Measurements from ENCODE around the gene UBR4. TPM values are rescaled to one million over a fixed set of nuclear protein-coding genes. Genes with fewer than 3 reads are reported as not detected.
A peak's percentile ranks its signal among the peaks of the same experiment; 100 is the strongest.
"Not testable (repeated sequence)": the region's sequence is repeated elsewhere in the genome, so short reads cannot be mapped to it uniquely, and the experiment has no call there.

Gene UBR4
- total RNA-seq, 1 donor from 2014 or later: 58.1 TPM

DNA sequence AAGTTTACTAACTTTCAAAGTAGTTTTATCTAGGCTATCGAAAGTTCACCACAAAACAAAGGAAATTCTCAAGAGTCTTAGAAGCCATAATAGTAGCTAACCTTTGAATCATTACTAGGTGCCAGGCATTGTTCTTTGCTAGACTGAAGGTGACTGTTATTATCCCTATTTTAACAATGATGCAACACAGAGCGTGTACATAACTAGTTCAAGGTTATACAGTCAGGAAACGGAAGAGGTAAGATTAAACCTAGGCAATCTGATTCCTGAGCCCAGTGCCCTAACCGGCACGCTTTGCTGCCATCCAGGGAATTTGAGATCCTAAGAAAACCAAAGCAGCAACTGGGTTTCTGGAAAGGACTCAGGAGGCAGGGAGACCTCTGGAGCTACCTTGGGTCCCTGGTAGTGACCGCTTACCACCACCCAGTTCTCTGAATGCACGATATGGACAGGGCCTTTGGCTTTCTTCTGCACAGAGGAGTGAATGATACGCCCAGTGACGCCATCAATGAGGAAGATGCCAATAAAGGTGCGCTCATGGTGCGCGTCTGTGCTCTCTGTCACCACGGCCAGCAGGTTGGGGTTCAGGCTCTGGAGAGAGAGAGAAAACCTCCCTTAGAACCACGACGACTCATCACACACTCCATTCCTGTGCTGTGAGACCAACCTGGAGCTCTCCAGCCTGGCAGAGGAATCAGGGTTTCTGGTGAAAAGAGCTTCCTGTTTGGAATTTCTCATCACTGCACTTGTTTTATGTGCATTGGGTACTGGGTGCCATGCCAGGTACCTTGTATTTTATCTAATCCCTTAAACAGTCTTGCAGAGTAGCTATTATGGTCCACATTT, 13.1 kb upstream of the UBR4 start:
- intact Hi-C loops (cut with DNase I): no loop called here
- ATAC-seq (ENCODE audit: poor library complexity) (no peak), DNase-seq (no peak)

DNA sequence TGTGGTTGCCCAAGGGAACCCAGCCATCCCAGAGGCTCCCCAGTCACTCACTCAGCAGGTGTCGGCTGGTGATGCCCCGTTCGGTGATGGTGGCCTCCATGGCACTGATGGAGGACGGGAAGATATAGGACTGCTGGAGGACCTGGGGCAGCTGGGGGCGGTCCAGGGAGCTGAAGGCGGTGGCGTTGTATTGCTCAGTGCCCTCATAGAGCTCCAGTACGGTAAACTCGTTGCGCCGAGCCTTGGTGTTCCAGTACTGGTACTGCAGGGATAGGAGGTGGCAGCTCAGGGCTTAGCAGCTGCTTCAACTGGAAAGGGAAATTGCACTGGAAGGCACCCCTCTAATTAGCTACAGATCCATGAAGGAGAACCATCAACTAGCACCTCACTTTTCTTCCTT, 12.5 kb upstream of the UBR4 start:
- ATAC-seq (ENCODE audit: poor library complexity) (no peak), DNase-seq (no peak)
- intact Hi-C loops (cut with DNase I): no loop called here

DNA sequence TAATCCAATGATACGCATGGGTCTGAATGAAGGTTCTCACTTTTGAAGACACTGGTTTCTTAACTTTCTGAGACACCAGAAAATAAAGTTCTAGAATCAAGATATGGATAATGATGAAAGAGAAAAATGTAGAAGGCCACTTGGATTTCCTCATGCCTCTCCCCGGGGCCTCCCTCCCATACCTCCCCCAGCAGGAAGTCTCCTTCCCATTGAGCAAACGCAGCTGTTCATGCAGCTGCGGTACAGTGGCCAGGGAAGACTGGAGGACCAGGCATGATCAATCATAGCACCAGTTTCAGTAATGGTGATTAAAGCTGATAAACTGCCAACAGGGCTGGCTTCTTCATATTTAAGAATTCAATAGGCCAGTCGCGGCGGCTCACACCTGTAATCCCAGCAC, 10.9 kb upstream of the UBR4 start:
- DNase-seq (no peak), ATAC-seq (ENCODE audit: poor library complexity) (peak; percentile 73)
- intact Hi-C loops (cut with DNase I): no loop called here

DNA sequence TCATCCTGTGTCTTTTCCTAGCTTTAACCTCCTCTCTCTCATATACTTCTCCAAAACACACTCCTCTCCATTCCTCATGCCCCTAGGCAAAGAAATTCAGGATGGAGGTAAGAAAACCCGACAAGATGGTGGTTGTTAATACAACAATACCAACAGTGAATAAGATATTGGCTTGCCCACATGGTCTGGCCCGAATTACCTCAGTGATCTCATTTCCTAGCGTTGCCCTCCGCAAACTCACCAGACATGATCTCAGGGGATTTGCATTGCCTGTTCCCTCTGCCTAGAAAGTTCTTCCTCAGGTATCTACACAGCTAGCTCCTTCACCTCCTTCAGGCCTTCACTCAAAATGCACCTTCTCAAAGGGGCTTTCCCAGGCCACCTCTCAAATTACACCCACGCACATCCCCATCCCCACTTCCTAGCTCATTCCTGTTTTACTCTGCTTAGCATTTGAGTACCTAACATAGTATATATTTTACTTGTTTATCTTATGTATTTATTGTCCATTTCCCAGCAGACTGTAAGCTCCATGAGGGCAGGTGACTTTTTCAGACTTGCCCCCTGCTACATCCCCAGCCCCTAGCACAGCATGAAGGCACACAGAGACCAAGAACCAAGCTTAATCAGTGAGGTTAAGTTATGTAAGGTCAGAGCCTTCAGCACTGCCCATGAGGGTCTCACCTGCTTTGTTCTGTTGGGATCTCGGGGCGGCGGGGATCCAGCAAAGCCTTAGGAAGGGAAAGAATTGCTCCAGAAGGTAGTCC, 10.2 kb upstream of the UBR4 start:
- no peak for DNase-seq
- ATAC-seq (ENCODE audit: poor library complexity): no peak
- intact Hi-C loops (cut with DNase I): no loop called here

DNA sequence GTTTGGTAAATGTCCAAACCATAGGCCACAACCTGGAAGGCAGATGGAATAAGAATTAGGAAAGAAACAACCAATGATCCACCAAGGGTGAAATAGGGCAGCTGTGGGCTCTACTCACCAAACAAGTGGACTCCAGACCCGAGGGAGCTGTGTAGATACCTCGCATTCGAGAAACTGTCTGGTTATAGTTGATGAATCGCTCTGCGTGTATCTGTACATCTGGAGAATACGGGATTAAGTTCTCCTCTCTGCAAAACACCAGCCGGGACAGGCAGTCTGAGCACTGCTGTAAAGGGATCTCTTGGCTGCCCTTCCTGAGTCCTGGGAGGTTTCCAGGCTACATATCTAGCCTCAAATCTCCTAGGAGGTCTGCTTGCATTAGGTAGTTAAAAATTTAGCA, 9.4 kb upstream of the UBR4 start:
- intact Hi-C loops (cut with DNase I): no loop called here
- ATAC-seq (ENCODE audit: poor library complexity) (no peak), DNase-seq (no peak)

DNA sequence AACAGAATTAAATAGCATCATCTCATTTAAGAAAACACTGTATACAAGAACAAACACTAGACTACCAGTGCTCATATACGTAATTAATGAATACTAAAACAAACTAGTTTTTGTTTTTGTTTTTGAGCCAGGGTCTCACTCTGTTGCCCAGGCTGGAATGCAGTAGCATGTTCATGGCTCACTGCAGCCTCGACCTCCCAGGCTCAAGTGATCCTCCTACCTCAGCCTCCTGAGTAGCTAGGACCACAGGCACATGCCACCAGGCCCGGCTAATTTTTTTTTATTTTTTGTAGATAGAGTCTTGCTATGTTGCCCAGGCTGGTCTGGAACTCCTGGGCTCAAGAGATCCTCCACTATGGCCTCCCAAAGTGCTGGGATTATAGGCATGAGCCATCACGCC, 6.5 kb upstream of the UBR4 start:
- ATAC-seq (ENCODE audit: poor library complexity): not testable (repeated sequence)

DNA sequence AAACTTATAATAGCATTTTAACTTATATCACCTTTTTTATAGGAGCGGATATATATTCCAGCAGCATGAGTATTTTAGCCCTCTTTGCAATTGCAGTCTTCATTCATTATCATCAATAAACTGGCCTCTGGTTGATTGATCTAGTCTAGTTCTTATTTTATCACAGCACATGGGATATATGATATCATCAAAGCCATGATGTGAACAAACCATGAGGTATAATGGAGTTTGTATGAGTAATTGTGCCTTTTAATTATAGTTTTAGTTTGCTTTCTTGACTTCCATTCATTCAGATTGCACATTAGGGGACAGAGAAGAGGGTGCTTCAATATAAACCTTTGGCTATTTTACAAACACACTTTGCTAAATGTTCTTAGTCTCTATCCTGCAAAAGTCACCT, 3.5 kb upstream of the UBR4 start:
- DNase-seq (no peak), ATAC-seq (ENCODE audit: poor library complexity) (no peak)
- intact Hi-C loops (cut with DNase I): no loop called here

More for the DNA sequence above, 6.5 kb upstream of the UBR4 start:
- intact Hi-C loops (cut with DNase I); DNase-seq: not testable (repeated sequence)

DNA sequence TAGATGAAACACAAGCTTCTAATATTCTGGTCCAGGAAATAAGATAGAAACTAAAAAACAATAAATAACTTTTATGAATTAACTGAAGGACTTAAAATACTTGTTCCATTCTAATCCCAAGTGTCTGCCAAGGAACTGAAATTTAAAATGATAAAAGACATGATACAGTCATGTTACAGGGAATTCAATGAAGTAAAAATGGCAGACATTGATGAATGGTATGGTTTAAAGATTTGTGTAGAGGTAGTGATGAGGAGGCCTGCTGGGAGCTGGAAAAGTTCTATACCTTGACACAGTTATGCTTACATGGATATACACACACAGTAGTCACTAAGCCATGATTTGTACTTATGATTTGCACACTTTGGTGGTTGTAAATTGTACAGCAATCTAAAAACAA, 2.1 kb upstream of the UBR4 start:
- intact Hi-C loops (cut with DNase I): no loop called here
- ATAC-seq (ENCODE audit: poor library complexity) (no peak), DNase-seq (no peak)

DNA sequence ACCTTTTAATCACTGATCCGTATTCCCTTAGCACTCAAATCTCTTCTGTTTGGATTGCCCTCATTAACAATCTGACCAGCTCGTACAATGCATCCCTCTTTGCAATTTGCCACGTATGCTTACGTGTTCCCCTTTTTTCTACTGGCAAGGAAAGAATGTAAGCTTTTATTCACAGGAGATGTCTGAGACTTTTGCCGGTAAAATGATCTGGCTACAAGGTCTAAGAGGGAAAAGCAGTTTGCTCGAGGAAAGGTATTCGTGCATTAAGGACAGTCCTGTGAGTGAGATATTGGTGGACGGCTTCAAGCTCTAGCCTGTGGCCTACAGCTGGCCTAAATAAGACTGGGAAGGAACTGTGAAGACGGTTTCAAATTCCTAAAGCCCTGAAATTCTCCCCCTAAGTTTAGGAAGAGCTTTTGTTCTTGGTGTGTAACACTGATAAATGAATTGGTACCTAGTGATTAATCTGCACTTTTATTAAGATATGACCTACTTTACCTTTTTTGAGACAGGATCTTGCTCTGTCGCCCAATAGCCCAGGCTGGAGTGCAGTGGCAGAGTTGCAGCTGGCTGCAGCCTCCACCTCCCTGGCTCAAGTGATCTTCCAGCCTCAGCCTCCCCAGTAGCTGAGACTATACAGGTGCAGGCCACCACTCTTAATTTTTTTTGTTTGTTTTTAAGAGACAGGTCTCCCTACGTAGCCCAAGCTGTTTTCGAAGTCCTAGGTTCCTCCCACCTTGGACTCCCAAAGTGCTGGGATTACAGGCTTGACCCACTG, 895 bp upstream of the UBR4 start:
- ATAC-seq (ENCODE audit: poor library complexity): no peak
- intact Hi-C loops (cut with DNase I): no loop called here
- DNase-seq: no peak

DNA sequence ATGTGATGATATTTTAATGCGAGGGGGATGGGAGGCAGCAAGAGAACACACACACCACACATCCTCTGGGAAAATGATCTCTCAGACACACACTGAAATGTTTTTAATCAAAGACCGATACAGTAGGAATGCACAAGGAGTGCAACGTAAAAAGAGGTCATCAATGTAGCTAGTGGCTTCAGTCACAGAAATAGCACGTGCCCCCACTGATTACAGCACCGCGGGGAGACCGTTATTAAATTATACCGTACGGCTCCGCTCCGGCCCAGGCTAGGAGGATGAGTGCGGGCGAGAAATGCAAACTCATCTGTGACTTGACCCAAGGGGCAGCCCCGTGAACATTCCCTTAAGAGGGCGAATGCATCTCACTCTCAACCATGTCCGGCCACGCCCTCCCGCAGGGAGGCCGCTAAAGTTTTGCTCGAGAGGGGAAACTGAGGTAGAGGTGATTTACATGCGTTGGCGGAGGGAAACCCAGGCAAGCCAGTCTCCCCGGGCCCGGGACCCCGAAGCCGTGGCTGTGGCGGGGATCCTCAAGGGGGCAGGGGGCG, 552 bp downstream of the UBR4 start:
- peak; percentile 42 for ATAC-seq (ENCODE audit: poor library complexity)
- intact Hi-C loops (cut with DNase I): no loop called here
- DNase-seq: no peak

DNA sequence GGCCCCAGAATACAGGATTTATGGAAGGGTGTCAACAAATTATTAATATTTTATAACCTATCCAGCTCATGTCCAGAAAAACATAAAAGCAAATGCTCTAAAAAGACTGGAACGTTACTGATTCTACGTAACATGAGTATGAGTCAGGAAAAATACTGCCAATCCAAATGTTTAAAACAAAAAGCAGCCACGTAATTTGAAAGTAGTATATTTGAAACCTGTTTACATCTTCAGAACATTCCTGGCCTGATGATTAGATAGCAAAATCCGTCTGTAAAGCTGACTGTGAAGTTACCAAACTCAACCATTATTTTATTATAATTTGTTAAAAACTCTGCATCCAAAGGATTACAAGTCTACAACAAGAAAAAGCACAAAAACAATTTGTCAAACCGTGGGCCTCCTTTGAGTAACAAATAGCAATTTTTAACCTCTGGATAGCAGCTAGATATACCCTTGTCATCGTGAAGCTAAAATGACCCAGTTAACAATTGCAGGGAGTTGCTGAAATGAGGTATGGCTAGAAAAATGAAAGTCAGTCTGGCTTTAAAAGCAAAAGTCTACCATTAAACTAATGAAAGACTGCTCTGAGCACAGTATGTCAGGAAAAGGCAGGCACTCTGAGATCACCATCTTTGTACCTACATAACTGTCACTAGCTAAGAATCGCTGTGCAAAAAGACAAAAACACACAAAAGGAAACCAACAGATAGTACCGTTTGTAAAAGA, 1.2 kb downstream of the UBR4 start:
- ATAC-seq (ENCODE audit: poor library complexity) (no peak), DNase-seq (no peak)
- intact Hi-C loops (cut with DNase I): no loop called here

DNA sequence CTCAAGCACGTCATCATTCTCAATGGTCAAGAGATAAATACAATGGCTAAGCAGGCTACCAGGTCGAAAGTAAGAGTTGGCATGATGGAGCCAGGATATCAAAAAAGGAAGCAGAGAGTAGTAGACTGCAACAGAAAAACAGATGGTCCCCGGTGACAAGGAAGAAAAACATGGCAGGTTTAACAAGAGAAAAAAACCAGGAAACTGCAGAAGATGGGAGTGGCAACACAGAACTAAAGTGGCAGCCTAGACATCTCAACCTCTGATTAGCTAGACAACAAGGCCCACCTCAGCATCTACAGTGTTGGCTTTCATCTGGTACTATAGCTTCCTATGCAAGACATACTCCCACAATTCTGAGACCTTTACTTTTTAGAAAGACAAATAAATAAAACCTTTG, 3.1 kb downstream of the UBR4 start:
- ATAC-seq (ENCODE audit: poor library complexity): no peak
- DNase-seq: no peak
- intact Hi-C loops (cut with DNase I): no loop called here

DNA sequence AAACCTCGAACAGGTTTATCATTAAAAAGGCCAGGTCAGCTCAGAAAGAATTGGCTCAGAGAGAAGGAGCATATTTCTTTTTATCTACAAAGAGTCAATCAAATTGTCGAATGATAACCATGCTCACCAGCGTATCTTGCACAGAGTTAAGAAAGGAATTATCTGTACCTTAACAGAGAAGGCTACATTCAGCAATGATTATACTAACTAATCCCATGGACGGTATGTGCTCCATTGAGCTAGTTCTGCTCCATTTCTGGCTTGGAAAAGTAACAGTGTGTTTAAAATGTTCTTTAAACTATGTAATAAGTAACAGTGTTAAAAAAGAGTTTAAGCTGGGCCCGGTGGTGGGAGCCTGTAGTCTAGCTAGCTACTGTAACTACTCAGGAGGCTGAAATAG, 4.2 kb downstream of the UBR4 start:
- ATAC-seq (ENCODE audit: poor library complexity) (no peak), DNase-seq (no peak)
- intact Hi-C loops (cut with DNase I): no loop called here

DNA sequence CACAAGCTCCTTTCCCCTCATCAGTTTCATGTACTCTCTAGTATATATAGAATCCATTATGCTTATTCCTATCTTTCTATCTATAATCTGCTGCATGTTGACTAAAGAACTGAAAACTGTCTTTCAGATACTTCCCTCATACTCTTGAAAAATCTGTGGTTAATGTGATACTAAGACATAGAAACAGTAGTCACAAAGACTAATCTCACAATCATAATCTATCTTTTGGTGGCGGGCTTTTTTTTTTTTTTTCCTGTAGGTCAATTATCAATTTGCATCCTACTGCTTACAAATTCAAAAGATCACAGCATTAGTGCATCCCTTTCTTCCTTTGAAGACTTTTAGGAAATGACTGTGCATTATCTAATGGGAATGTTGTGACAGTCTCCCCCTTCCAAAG, 4.7 kb downstream of the UBR4 start:
- ATAC-seq (ENCODE audit: poor library complexity) (no peak), DNase-seq (no peak)
- intact Hi-C loops (cut with DNase I): no loop called here

DNA sequence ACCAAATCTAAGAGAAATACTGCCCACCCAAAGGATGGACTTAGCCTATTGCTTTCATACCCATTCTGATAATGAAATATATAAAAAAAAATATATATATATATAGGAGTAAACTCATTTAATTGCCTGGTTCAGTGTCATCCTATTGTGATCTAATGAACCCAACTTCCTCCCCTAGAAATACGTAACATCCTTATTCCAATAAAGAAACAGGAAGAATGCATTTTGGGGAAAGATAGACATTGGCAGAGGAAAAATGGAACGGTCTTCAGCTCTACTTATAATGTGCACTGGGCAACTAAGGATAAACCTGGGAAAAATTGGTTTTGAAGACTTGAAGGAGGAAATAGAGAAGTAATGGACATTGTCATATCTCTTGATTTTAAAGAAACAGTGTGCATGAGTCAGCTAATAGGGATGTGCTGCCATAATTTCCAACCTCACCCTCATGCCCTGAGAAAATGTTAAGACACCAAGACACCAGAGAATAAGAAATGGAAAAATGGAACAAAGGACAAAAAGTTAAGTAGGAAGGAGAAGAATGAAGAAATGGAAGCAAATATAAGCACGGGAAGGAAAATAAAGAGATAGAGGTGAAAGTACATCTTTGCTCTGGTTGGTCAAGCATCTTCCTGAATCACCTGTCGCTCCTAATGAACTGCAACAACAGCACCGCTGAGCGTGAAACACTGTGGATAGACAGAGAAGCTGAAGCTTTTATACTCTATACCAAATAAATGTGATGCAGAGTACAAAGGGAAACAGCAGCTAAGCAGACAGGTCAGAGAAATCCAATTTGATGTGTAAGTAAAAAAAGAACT, 5.4 kb downstream of the UBR4 start:
- ATAC-seq (ENCODE audit: poor library complexity) (no peak), DNase-seq (no peak)
- intact Hi-C loops (cut with DNase I): no loop called here

DNA sequence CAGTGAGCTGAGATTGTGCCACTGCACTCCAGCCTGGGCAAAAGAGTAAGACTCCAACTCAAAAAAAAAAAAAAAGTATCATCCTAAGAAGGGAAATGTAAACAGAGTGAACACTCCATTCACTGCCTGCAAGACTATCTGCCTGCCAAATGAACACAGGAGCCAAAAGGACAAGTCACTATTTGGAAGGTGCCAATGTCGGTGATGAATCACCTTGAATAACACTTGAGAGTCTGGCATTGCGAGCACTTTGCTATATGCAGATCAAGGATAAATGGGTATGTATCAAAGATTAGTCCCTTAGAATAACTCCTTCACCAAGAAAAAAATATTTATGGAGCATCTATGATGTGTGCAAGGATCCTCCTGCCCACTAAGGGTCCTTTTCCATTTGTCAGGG, 6.6 kb downstream of the UBR4 start:
- ATAC-seq (ENCODE audit: poor library complexity): peak; percentile 84
- no peak for DNase-seq
- intact Hi-C loops (cut with DNase I): no loop called here

DNA sequence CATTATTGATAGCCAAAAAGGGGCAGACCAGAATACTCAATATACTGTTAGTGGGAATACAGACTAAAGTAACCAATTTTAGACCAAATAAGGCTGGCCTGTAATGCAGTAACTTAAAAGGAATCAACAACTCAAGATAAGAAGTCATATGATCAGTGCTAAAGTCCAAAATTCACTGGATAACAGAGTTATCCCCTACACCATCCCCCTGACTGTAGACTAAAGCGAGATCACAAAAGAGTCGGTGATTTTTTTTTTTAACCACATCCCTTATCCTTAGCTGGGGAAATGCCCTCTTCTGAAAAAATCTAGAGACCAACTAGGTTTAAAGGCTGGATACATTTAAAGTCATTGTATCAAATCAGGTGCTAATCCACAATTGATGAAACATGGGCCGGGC, 7.7 kb downstream of the UBR4 start:
- DNase-seq (no peak), ATAC-seq (ENCODE audit: poor library complexity) (no peak)
- intact Hi-C loops (cut with DNase I): no loop called here

All from Right ventricle myocardium superior (tissue), 1 donor.